K562 (cell line): ENCODE data around the gene WBP2NL. TPM values are rescaled to one million over a fixed set of nuclear protein-coding genes. Genes with fewer than 3 reads are reported as not detected.
A peak's percentile ranks its signal among the peaks of the same experiment; 100 is the strongest.

Experiments used
- BCOR ChIP-seq: fragments of 450-650 bp; IDR thresholded peaks from 2 replicates; pipeline ENCODE4 v1.6.1; 2016
- CAMTA2 ChIP-seq: fragments of 250-450 bp; sonication (Bioruptor Pico); conservative IDR thresholded peaks from 2 replicates; pipeline ENCODE4 v1.5.1; 2022
- CXXC5 ChIP-seq: fragments of 250-450 bp; sonication (Bioruptor Pico); IDR thresholded peaks from 2 replicates; pipeline ENCODE4 v1.8.0; 2022; ENCODE audit warnings: inconsistent platforms, mild to moderate bottlenecking, moderate library complexity
- DPF2 ChIP-seq: fragments of 450-650 bp; IDR thresholded peaks from 2 replicates; pipeline ENCODE4 v1.6.1; 2016
- EZH2 ChIP-seq: IDR thresholded peaks from 2 replicates; pipeline ENCODE4 v1.6.1; 2012; ENCODE audit warnings: low read depth, mild to moderate bottlenecking, inconsistent platforms, low read length, borderline replicate concordance
- HNRNPUL1 ChIP-seq: fragments of 200-400 bp; formaldehyde crosslinking; IDR thresholded peaks from 2 replicates; pipeline ENCODE4 v1.6.1; 2017; ENCODE audit warnings: low read length
- MTA3 ChIP-seq: fragments of 450-650 bp; formaldehyde crosslinking; IDR thresholded peaks from 2 replicates; pipeline ENCODE4 v1.6.1; 2017; ENCODE audit warnings: mild to moderate bottlenecking, borderline replicate concordance
- MXI1 ChIP-seq: IDR thresholded peaks from 2 replicates; pipeline ENCODE4 v1.6.1; 2011; ENCODE audit warnings: low read depth, mild to moderate bottlenecking, improper control_type of control experiment, low read length
- NCOA2 ChIP-seq, 2 experiments: fragments of 450-650 bp; IDR thresholded peaks; 2 replicates each; pipeline ENCODE4 v1.6.1; 2018; ENCODE audit warnings: mild to moderate bottlenecking in 2 of 2, moderate library complexity in 1 of 2; ENCODE audit not compliant: partially characterized antibody in 2 of 2
- NFIC ChIP-seq: fragments of 450-650 bp; IDR thresholded peaks from 2 replicates; pipeline ENCODE4 v1.6.1; 2017; ENCODE audit warnings: mild to moderate bottlenecking, inconsistent platforms
- NKRF ChIP-seq: fragments of 450-650 bp; IDR thresholded peaks from 2 replicates; pipeline ENCODE4 v1.6.1; 2016; ENCODE audit warnings: borderline replicate concordance
- ZBTB34 ChIP-seq: fragments of 250-450 bp; sonication (Bioruptor Pico); IDR thresholded peaks from 2 replicates; pipeline ENCODE4 v1.8.0; 2021; ENCODE audit warnings: mild to moderate bottlenecking, moderate library complexity
- ZBTB5 ChIP-seq: fragments of 450-650 bp; IDR thresholded peaks from 2 replicates; pipeline ENCODE4 v1.6.1; 2017; ENCODE audit warnings: antibody characterized with exemption
- polyA plus RNA-seq, 8 experiments: library from polyadenylated mRNA; depleted of rRNA in 4 of 8; stranded (reverse) in 5 of 8; unstranded in 3 of 8; fragments of >200 nt; fragmentation: Nextera tagmentation in 2 of 8; fragmentation: Illumina TruSeq in 1 of 8; extraction: Ambion mirVana in 2 of 8; extraction: Trizol in 1 of 8; gene quantifications; 2 replicates each; pipeline versions ENCODE4 v1.2.1 to v1.2.3, GENCODE V29; 2011 to 2014; ENCODE audit warnings: inconsistent platforms in 1 of 8, missing spikeins in 1 of 8
- total RNA-seq, 7 experiments: library from RNA; depleted of rRNA in 6 of 7; stranded (reverse); fragments of >200 nt in 6 of 7; fragmentation: Illumina TruSeq in 2 of 7; extraction: Trizol in 2 of 7; gene quantifications; 2 replicates each; pipeline versions ENCODE4 v1.2.1 to v1.2.3, GENCODE V29; 2011 to 2021; ENCODE audit warnings: low replicate concordance in 1 of 7
- TF ChIP-seq, protein P1 (sequence below), 2 experiments: fragments of 200-800 bp in 1 of 2; sonication (Bioruptor generic) in 1 of 2; sonication (generic) in 1 of 2; formaldehyde crosslinking in 1 of 2; IDR thresholded peaks in 1 of 2; conservative IDR thresholded peaks in 1 of 2; 2 replicates each; pipeline versions ENCODE4 v1.5.0 to v1.6.1; 2016 to 2020; ENCODE audit warnings: missing compliant biosample characterization in 1 of 2, missing genetic modification characterization in 1 of 2, missing genetic modification reagents in 1 of 2
- TF ChIP-seq, protein P2 (sequence below): fragments of 250-450 bp; sonication (Bioruptor Pico); IDR thresholded peaks from 2 replicates; pipeline ENCODE4 v1.8.0; 2022; ENCODE audit warnings: moderate library complexity, mild to moderate bottlenecking, inconsistent platforms

The WBP2NL gene
- total and polyA plus RNA-seq, 9 of the 15 experiments (the other 6 are each of a cell fraction or from before 2014, with no cell fraction given) = not detected

GRCh38 chr22:42069801-42070516, 71.4 kb downstream of the WBP2NL start (continued):
- TF ChIP-seq EZH2 (no peak), NFIC (peak; percentile 65), CXXC5 (CRISPR knock-in tag) (peak; percentile 18; the same call in 1 of the 2 replicates), BCOR (0 out of 2 replicates have a peak, but pooled peaks have one; percentile 40), CAMTA2 (no peak), NKRF (no peak), HNRNPUL1 (no peak), ZBTB5 (no peak), MTA3 (0 out of 2 replicates have a peak, but pooled peaks have one; percentile 17), DPF2 (peak; percentile 26; the same call in 1 of the 2 replicates), MXI1 (peak; percentile 14; the same call in 1 of the 2 replicates), NCOA2 (IDR thresholded peaks at IDR 0.05; ENCODE audit: partially characterized antibody in 2 of 2) (no peak), ZBTB34 (CRISPR knock-in tag) (no peak; the same call in 1 of the 2 replicates)
- TF ChIP-seq, protein P1, sequence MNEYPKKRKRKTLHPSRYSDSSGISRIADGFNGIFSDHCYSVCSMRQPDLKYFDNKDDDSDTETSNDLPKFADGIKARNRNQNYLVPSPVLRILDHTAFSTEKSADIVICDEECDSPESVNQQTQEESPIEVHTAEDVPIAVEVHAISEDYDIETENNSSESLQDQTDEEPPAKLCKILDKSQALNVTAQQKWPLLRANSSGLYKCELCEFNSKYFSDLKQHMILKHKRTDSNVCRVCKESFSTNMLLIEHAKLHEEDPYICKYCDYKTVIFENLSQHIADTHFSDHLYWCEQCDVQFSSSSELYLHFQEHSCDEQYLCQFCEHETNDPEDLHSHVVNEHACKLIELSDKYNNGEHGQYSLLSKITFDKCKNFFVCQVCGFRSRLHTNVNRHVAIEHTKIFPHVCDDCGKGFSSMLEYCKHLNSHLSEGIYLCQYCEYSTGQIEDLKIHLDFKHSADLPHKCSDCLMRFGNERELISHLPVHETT (CRISPR knock-in tag; conservative IDR thresholded peaks at IDR 0.05 in 1 of 2, IDR thresholded peaks at IDR 0.05 in 1 of 2) = peak in 1 of 2 experiments; percentile 7; a peak in 2 of 4 replicates
- TF ChIP-seq, protein P2, sequence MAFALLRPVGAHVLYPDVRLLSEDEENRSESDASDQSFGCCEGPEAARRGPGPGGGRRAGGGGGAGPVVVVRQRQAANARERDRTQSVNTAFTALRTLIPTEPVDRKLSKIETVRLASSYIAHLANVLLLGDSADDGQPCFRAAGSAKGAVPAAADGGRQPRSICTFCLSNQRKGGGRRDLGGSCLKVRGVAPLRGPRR = no peak
